Mesothelial cell of epicardium (in vitro differentiated cells): ENCODE results near the gene TMEM143. TPM values are rescaled to one million over a fixed set of nuclear protein-coding genes. Genes with fewer than 3 reads are reported as not detected.

Experiments used
- DNase-seq, 2 experiments: peaks; one replicate each; pipeline ENCODE4 v3.0.0; 2021; ENCODE audit warnings: low spot score in 2 of 2; ENCODE audit not compliant: unreplicated experiment in 2 of 2
- H3K27ac Mint-ChIP-seq: 2 replicates; pipeline ENCODE4 v1.8.0; 2021; ENCODE audit warnings: mixed read lengths
- H3K27me3 Mint-ChIP-seq: 2 replicates; pipeline ENCODE4 v1.8.0; 2021; ENCODE audit warnings: low read depth, mixed read lengths
- H3K36me3 Mint-ChIP-seq: 2 replicates; pipeline ENCODE4 v1.8.0; 2021; ENCODE audit warnings: mixed read lengths
- H3K4me1 Mint-ChIP-seq: 2 replicates; pipeline ENCODE4 v1.8.0; 2021; ENCODE audit warnings: mixed read lengths
- H3K4me3 Mint-ChIP-seq: 2 replicates; pipeline ENCODE4 v1.8.0; 2021; ENCODE audit warnings: mild to moderate bottlenecking, moderate library complexity, mixed read lengths
- H3K9me3 Mint-ChIP-seq: 2 replicates; pipeline ENCODE4 v1.8.0; 2021; ENCODE audit warnings: mixed read lengths
- total RNA-seq: library from RNA; stranded (reverse); gene quantifications from 3 replicates; pipeline ENCODE4 v1.2.1, GENCODE V29; 2021
- TF ChIP-seq, protein P1 (sequence below): fragments of 200-600 bp; sonication (generic); IDR thresholded peaks from one replicate; pipeline ENCODE4 v1.5.0; 2021; ENCODE audit warnings: antibody characterized with exemption; ENCODE audit not compliant: unreplicated experiment

The TMEM143 gene
- total RNA-seq, 1 donor from 2014 or later = 11.7 TPM

DNA sequence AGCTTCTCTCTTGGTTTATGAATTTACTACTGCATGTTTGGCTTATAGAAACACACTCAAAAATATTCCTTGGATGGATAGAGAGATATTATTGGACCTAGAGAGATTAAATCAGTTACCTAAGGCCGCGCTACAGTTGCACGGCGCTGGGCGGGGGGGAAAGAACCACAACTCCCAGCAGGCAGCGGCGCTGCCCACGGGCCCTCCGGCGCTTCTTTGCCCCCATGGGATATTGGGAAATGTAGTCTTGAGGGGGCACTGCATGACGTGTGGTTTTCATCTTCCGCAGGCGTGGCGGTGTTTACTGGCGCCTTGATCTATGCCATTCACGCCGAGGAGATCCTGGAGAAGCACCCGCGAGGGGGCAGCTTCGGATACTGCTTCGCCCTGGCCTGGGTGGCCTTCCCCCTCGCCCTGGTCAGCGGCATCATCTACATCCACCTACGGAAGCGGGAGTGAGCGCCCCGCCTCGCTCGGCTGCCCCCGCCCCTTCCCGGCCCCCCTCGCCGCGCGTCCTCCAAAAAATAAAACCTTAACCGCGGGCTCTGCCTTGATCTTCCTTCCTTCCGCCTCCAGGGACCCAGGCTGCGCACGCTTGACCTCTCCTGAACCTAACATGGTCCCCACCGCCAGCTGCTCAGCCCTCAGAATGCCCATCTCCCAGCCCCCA is 33.6 kb downstream of the TMEM143 start:
- Mint-ChIP-seq H3K36me3 (peaks cover 6% of the 10 kb centered on the region), H3K9me3 (no peaks in the 10 kb centered on the region), H3K27ac (peak overlapping the region; percentile 85), H3K4me1 (peaks cover 55% of the 10 kb centered on the region), H3K27me3 (no peaks in the 10 kb centered on the region), H3K4me3 (peak overlapping the region; percentile 85)
- DNase-seq = peak; percentile 54 to 83
- TF ChIP-seq, protein P1, sequence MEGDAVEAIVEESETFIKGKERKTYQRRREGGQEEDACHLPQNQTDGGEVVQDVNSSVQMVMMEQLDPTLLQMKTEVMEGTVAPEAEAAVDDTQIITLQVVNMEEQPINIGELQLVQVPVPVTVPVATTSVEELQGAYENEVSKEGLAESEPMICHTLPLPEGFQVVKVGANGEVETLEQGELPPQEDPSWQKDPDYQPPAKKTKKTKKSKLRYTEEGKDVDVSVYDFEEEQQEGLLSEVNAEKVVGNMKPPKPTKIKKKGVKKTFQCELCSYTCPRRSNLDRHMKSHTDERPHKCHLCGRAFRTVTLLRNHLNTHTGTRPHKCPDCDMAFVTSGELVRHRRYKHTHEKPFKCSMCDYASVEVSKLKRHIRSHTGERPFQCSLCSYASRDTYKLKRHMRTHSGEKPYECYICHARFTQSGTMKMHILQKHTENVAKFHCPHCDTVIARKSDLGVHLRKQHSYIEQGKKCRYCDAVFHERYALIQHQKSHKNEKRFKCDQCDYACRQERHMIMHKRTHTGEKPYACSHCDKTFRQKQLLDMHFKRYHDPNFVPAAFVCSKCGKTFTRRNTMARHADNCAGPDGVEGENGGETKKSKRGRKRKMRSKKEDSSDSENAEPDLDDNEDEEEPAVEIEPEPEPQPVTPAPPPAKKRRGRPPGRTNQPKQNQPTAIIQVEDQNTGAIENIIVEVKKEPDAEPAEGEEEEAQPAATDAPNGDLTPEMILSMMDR = no peak

DNA sequence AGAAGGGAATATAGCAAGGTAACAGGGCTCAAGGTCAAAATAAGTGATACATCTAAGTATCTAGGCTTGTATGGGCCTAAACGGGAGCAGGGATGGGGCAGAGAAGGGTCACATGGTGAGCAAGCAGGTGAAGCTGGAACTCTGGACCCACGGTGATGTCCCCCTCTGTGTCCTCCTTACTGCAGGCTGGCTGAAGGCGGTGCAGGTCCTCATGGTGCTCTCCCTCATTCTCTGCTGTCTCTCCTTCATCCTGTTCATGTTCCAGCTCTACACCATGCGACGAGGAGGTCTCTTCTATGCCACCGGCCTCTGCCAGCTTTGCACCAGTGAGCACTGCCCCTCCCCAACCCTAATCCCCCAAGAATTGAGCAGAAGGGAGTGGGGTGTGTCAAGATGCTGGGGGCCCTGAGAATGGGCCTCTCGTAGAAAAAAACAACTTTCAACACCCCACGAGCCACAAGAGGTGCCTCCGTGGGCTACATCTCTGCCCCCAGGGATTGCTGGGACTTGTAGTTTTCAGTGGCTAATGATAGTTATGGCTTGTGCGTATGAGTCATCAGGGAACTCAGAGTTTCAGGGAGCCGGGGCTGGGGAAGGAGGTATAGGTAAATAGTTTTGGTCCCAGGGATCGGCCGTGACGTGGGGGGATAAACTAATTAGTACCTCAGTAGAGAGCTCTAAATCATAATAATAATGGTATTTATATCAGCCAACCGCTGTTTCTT is 34.4 kb downstream of the TMEM143 start:
- TF ChIP-seq, protein P1 = no peak
- peak overlapping the region; percentile 85 for H3K4me3 Mint-ChIP-seq
- peaks cover 6% of the 10 kb centered on the region for H3K36me3 Mint-ChIP-seq
- DNase-seq = no peak
- no peaks in the 10 kb centered on the region for H3K27me3 Mint-ChIP-seq
- no peaks in the 10 kb centered on the region for H3K9me3 Mint-ChIP-seq
- peak overlapping the region; percentile 85 for H3K27ac Mint-ChIP-seq
- peaks cover 59% of the 10 kb centered on the region for H3K4me1 Mint-ChIP-seq

DNA sequence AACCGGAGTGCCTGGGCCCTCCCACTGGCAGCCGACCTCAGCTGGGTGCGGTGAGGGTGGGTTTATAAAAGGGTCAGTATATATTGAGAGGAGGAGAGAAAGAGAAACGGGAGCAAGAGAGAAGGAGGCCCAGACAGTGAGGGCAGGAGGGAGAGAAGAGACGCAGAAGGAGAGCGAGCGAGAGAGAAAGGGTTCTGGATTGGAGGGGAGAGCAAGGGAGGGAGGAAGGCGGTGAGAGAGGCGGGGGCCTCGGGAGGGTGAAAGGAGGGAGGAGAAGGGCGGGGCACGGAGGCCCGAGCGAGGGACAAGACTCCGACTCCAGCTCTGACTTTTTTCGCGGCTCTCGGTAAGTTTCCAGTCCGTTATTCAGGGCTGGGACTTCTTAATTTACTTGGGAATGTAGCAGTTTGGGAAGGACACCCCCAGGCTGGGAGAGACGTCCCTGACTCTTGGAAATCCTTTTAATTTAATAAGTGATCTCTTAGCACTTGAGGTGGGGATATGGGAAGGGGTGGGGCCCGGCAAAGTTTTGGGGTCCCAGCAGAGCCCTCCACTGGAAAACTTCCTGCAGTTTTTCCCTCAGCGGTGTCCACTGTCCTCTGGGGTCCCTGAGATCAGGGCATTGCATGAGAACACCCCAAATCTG is 38.4 kb downstream of the TMEM143 start, which contains the start of gene EMP3:
TSS of gene EMP3 (plus strand) at position 288 of the 646 bp plus-strand sequence. CDS start 1,293 bp downstream, outside the sequence.
- Mint-ChIP-seq H3K27ac (peak within 1 kb of the TSS; percentile 91), H3K4me1 (peaks cover 61% of the 10 kb centered on the region), H3K36me3 (peaks cover 6% of the 10 kb centered on the region), H3K4me3 (peak within 1 kb of the TSS; percentile 73), H3K9me3 (no peaks in the 10 kb centered on the region), H3K27me3 (no peaks in the 10 kb centered on the region)
- TF ChIP-seq, protein P1 = no peak
- DNase-seq = peak; percentile 74 to 83

- Mint-ChIP-seq H3K36me3 (no peaks in the 10 kb centered on the region), H3K4me3 (peak overlapping the region; percentile 84), H3K9me3 (no peaks in the 10 kb centered on the region), H3K4me1 (peaks cover 56% of the 10 kb centered on the region), H3K27me3 (no peaks in the 10 kb centered on the region), H3K27ac (peak overlapping the region; percentile 99)
- TF ChIP-seq, protein P1 = no peak
- DNase-seq = peak; percentile 99
Observed at GRCh38 chr19:48321622-48322591, 41.8 kb downstream of the TMEM143 start.

- H3K36me3 Mint-ChIP-seq = no peaks in the 10 kb centered on the region
- H3K27me3 Mint-ChIP-seq = no peaks in the 10 kb centered on the region
- peak; percentile 96 to 97 for DNase-seq
- peak overlapping the region; percentile 84 for H3K4me3 Mint-ChIP-seq
- TF ChIP-seq, protein P1 = no peak
- no peaks in the 10 kb centered on the region for H3K9me3 Mint-ChIP-seq
- peak overlapping the region; percentile 99 for H3K27ac Mint-ChIP-seq
- H3K4me1 Mint-ChIP-seq = peaks cover 51% of the 10 kb centered on the region
Observed at GRCh38 chr19:48321372-48321621, 42.4 kb downstream of the TMEM143 start.
